CD14-positive monocyte (primary cell): ENCODE results near the gene STMN1. TPM values are rescaled to one million over a fixed set of nuclear protein-coding genes. Genes with fewer than 3 reads are reported as not detected.

ENCODE experiments used
- DNase-seq, 3 donors: peaks; one replicate each; pipeline ENCODE4 v3.0.0-alpha.2; 2011 to 2022
- H2AFZ ChIP-seq: 2 replicates; pipeline ENCODE4 v1.6.0; 2012; ENCODE audit warnings: mild to moderate bottlenecking, low read depth, low read length, inconsistent platforms; ENCODE audit not compliant: insufficient read depth, poor library complexity, severe bottlenecking
- H3K27ac ChIP-seq, 2 donors: 1 replicate in 1 of 2; 2 replicates in 1 of 2; pipeline ENCODE4 v1.5.1; 2012 to 2013; ENCODE audit warnings: low read length in 2 of 2, control low read depth in 1 of 2, inconsistent platforms in 1 of 2, low read depth in 1 of 2, mild to moderate bottlenecking in 1 of 2
- H3K27me3 ChIP-seq, 2 donors: one replicate each; pipeline versions ENCODE4 v1.6.0 to v1.6.1; 2011 to 2013; ENCODE audit warnings: low read length in 2 of 2; ENCODE audit not compliant: control insufficient read depth in 2 of 2, insufficient read depth in 2 of 2
- H3K36me3 ChIP-seq, 2 donors: replicated peaks in 1 of 2; 1 replicate in 1 of 2; 2 replicates in 1 of 2; pipeline versions ENCODE4 v1.5.1 to v1.6.1; 2012 to 2013; ENCODE audit warnings: low read length in 2 of 2, control low read depth in 1 of 2, inconsistent platforms in 1 of 2, mild to moderate bottlenecking in 1 of 2; ENCODE audit not compliant: insufficient read depth in 2 of 2, control insufficient read depth in 1 of 2
- H3K4me1 ChIP-seq, 2 donors: 1 replicate in 1 of 2; 2 replicates in 1 of 2; pipeline versions ENCODE4 v1.5.1 to v1.6.1; 2012 to 2013; ENCODE audit warnings: low read length in 2 of 2, control low read depth in 1 of 2, inconsistent platforms in 1 of 2, mild to moderate bottlenecking in 1 of 2, moderate library complexity in 1 of 2; ENCODE audit not compliant: insufficient read depth in 2 of 2, control insufficient read depth in 1 of 2
- H3K4me2 ChIP-seq: replicated peaks from 2 replicates; pipeline ENCODE3; 2012; ENCODE audit warnings: low read length, moderate library complexity, mild to moderate bottlenecking; ENCODE audit not compliant: poor library complexity, severe bottlenecking; ENCODE audit errors: extremely low read depth
- H3K4me3 ChIP-seq, 3 experiments: fragments of 200-600 bp in 1 of 3; sonication (generic) in 1 of 3; replicated peaks in 1 of 3; 1 replicate in 2 of 3; 2 replicates in 1 of 3; pipeline ENCODE4 v1.5.1; 2011 to 2013; ENCODE audit warnings: low read length in 3 of 3, mild to moderate bottlenecking in 3 of 3, control low read depth in 2 of 3, low read depth in 2 of 3, inconsistent platforms in 1 of 3, moderate library complexity in 1 of 3
- H3K79me2 ChIP-seq: 2 replicates; pipeline ENCODE4 v1.6.0; 2012; ENCODE audit warnings: mild to moderate bottlenecking, control low read depth, inconsistent platforms, low read length, moderate library complexity; ENCODE audit not compliant: insufficient read depth
- H3K9ac ChIP-seq: 2 replicates; pipeline ENCODE4 v1.6.0; 2017; ENCODE audit warnings: low read length, mild to moderate bottlenecking; ENCODE audit not compliant: insufficient read depth, poor library complexity, severe bottlenecking
- H3K9me3 ChIP-seq, 2 donors: replicated peaks in 1 of 2; 1 replicate in 1 of 2; 2 replicates in 1 of 2; pipeline versions ENCODE4 v1.5.1 to v1.6.1; 2012 to 2013; ENCODE audit warnings: low read length in 2 of 2, control low read depth in 1 of 2; ENCODE audit not compliant: control insufficient read depth in 1 of 2, insufficient read depth in 1 of 2
- H4K20me1 ChIP-seq: 2 replicates; pipeline ENCODE4 v1.6.0; 2012; ENCODE audit warnings: mild to moderate bottlenecking, low read length, control low read depth, moderate library complexity; ENCODE audit not compliant: insufficient read depth
- H3K27ac Mint-ChIP-seq, 7 donors: one replicate each; pipeline ENCODE4 v1.8.0; 2020; ENCODE audit warnings: mild to moderate bottlenecking in 7 of 7, mixed read lengths in 7 of 7, moderate library complexity in 6 of 7, inconsistent platforms in 2 of 7
- H3K27me3 Mint-ChIP-seq, 3 donors: one replicate each; pipeline ENCODE4 v1.8.0; 2021 to 2022; ENCODE audit warnings: low read depth in 3 of 3, mild to moderate bottlenecking in 3 of 3, mixed read lengths in 3 of 3, moderate library complexity in 3 of 3, inconsistent platforms in 1 of 3
- H3K36me3 Mint-ChIP-seq, 2 donors: one replicate each; pipeline ENCODE4 v1.8.0; 2020; ENCODE audit warnings: mixed read lengths in 2 of 2, inconsistent platforms in 1 of 2, mild to moderate bottlenecking in 1 of 2
- H3K4me1 Mint-ChIP-seq: one replicate; pipeline ENCODE4 v1.8.0; 2020; ENCODE audit warnings: mild to moderate bottlenecking, mixed read lengths
- H3K4me3 Mint-ChIP-seq, 2 donors: one replicate each; pipeline ENCODE4 v1.8.0; 2020; ENCODE audit warnings: mild to moderate bottlenecking in 2 of 2, mixed read lengths in 2 of 2, moderate library complexity in 1 of 2
- H3K9me3 Mint-ChIP-seq, 7 donors: one replicate each; pipeline ENCODE4 v1.8.0; 2020 to 2022; ENCODE audit warnings: mixed read lengths in 7 of 7, mild to moderate bottlenecking in 6 of 7, moderate library complexity in 6 of 7, inconsistent platforms in 2 of 7
- WGBS: methylation state at CpG from one replicate; pipeline ENCODE4 v1.1.5; 2013; ENCODE audit warnings: missing lambda C conversion rate; ENCODE audit not compliant: insufficient coverage; 5-methylcytosine and 5-hydroxymethylcytosine counted together
- intact Hi-C, 2 donors: fragments of 100-400 bp; cut with micrococcal nuclease; formaldehyde crosslinking; loops; one replicate each; pipeline versions ENCODE4 v1.15.0 to v1.15.1; 2023
- polyA plus RNA-seq, 3 donors: library from polyadenylated mRNA; depleted of rRNA in 1 of 3; unstranded in 2 of 3; stranded (reverse) in 1 of 3; fragments of 300-500 nt in 2 of 3; fragments of >200 nt in 1 of 3; fragmentation: Illumina TruSeq in 2 of 3; gene quantifications; 1 replicate in 2 of 3; 2 replicates in 1 of 3; pipeline ENCODE4 v1.2.3, GENCODE V29; 2012 to 2021
- TF ChIP-seq, protein P1 (sequence below): fragments of 200-600 bp; IDR thresholded peaks from one replicate; pipeline ENCODE4 v1.8.0; 2022; ENCODE audit warnings: antibody characterized with exemption, mild to moderate bottlenecking

Gene STMN1
- polyA plus RNA-seq, 3 donors = 1.5 to 8.1 (median 3.5) TPM

DNA sequence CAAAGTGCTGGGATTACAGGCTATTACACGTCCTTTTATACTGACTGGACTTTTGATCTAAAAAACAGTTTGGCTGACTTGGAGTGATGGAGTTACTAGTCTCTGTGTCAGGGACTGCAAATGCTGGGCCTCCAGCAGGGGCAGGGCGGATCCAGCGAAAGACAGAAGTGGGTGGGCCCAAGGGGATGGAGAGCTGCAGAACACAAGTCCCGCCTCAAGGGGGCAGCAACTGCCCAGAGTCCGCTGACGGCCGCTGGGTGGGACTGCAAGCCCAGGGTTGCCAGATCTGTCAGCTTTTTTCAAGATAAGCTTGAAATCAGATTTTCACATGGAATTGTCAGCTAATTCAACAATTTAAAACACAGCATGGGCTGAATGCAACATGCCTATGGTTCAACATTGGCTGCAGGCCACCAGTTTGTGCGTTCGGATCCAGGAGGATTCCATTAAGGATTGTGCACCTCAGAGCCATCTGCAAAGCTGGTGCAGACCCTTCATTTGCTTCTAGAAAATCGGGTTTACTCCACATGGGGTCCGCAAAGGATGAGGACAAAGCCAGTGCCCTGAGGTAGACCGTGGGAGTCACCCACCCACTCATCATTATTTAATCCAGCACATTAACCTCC is 10.7 kb downstream of the STMN1 start:
- Histone ChIP-seq H3K36me3 (peaks cover 0 to 31% of the 10 kb centered on the region in 2 donors), H3K9me3 (no peaks in the 10 kb centered on the region), H3K9ac (no peak overlapping the region), H4K20me1 (no peaks in the 10 kb centered on the region), H3K27ac (peak overlapping the region in 1 of 2 donors; percentile 34), H2AFZ (peak overlapping the region; percentile 65), H3K4me2 (peak overlapping the region; percentile 21), H3K4me1 (peaks cover 15 to 19% of the 10 kb centered on the region in 2 donors), H3K79me2 (peaks cover 10% of the 10 kb centered on the region), H3K4me3 (no peak overlapping the region), H3K27me3 (no peaks in the 10 kb centered on the region)
- WGBS = 20% methylated on average over 9 of the region's 12 CpGs
- TF ChIP-seq, protein P1, sequence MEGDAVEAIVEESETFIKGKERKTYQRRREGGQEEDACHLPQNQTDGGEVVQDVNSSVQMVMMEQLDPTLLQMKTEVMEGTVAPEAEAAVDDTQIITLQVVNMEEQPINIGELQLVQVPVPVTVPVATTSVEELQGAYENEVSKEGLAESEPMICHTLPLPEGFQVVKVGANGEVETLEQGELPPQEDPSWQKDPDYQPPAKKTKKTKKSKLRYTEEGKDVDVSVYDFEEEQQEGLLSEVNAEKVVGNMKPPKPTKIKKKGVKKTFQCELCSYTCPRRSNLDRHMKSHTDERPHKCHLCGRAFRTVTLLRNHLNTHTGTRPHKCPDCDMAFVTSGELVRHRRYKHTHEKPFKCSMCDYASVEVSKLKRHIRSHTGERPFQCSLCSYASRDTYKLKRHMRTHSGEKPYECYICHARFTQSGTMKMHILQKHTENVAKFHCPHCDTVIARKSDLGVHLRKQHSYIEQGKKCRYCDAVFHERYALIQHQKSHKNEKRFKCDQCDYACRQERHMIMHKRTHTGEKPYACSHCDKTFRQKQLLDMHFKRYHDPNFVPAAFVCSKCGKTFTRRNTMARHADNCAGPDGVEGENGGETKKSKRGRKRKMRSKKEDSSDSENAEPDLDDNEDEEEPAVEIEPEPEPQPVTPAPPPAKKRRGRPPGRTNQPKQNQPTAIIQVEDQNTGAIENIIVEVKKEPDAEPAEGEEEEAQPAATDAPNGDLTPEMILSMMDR = peak; percentile 97
- no peaks in the 10 kb centered on the region for H3K9me3 Mint-ChIP-seq
- peak overlapping the region in 3 of 7 donors; percentile 41 to 66 (median 63) for H3K27ac Mint-ChIP-seq
- H3K4me3 Mint-ChIP-seq = no peak overlapping the region
- H3K27me3 Mint-ChIP-seq = no peaks in the 10 kb centered on the region
- peaks cover 20% of the 10 kb centered on the region for H3K4me1 Mint-ChIP-seq
- peak; percentile 85 to 89 (median 86) for DNase-seq
- intact Hi-C loops = loop anchor here in 1 of 2 donors (1.0 kb wide), 1 partner anchor 102 kb away; no protein-coding TSS in a partner anchor
- H3K36me3 Mint-ChIP-seq = peaks cover 13 to 29% of the 10 kb centered on the region in 2 donors

DNA sequence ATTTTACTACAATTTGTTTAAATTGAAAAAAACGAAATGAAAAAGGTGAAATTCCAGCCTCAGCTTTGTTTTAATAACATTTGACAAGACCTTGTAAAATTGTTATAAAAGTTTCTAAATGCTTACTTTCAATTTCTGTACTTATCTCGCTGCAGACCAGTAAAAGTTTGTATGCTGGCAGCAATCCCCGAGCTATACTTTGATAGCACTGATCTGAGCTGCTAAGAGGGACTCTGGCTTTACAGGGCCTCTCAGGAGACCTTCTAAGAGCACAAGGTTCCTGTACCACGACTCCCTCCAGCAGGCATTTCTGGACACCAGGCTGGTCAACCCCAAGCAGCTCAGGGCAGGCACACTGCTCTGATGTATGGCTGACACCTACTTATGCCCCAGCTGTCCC is 13.1 kb downstream of the STMN1 start:
- Histone ChIP-seq H3K27me3 (no peaks in the 10 kb centered on the region), H3K9me3 (no peaks in the 10 kb centered on the region), H3K36me3 (peaks cover 0 to 7% of the 10 kb centered on the region in 2 donors), H4K20me1 (no peaks in the 10 kb centered on the region), H2AFZ (no peak overlapping the region), H3K4me2 (no peak overlapping the region), H3K79me2 (no peaks in the 10 kb centered on the region), H3K9ac (no peak overlapping the region), H3K4me1 (peaks cover 15 to 19% of the 10 kb centered on the region in 2 donors), H3K4me3 (no peak overlapping the region), H3K27ac (no peak overlapping the region)
- Mint-ChIP-seq H3K4me1 (peaks cover 20% of the 10 kb centered on the region), H3K27me3 (no peaks in the 10 kb centered on the region), H3K4me3 (no peak overlapping the region), H3K36me3 (peaks cover 7 to 15% of the 10 kb centered on the region in 2 donors), H3K27ac (no peak overlapping the region), H3K9me3 (no peaks in the 10 kb centered on the region)
- TF ChIP-seq, protein P1 = no peak
- WGBS = 95% methylated on average over 3 of the region's 4 CpGs
- no peak for DNase-seq
- intact Hi-C loops = no loop called here
